Epithelial cell of prostate (primary cell): ENCODE measurements around the gene ZSWIM6.

ENCODE experiments used
- DNase-seq: peaks from one replicate; pipeline ENCODE4 v3.0.0-alpha.2; 2011; ENCODE audit warnings: low read depth, low spot score
- H3K27ac ChIP-seq: fragments of 450-650 bp; 2 replicates; pipeline ENCODE4 v1.5.1; 2017; ENCODE audit warnings: mild to moderate bottlenecking

The ZSWIM6 gene

DNA sequence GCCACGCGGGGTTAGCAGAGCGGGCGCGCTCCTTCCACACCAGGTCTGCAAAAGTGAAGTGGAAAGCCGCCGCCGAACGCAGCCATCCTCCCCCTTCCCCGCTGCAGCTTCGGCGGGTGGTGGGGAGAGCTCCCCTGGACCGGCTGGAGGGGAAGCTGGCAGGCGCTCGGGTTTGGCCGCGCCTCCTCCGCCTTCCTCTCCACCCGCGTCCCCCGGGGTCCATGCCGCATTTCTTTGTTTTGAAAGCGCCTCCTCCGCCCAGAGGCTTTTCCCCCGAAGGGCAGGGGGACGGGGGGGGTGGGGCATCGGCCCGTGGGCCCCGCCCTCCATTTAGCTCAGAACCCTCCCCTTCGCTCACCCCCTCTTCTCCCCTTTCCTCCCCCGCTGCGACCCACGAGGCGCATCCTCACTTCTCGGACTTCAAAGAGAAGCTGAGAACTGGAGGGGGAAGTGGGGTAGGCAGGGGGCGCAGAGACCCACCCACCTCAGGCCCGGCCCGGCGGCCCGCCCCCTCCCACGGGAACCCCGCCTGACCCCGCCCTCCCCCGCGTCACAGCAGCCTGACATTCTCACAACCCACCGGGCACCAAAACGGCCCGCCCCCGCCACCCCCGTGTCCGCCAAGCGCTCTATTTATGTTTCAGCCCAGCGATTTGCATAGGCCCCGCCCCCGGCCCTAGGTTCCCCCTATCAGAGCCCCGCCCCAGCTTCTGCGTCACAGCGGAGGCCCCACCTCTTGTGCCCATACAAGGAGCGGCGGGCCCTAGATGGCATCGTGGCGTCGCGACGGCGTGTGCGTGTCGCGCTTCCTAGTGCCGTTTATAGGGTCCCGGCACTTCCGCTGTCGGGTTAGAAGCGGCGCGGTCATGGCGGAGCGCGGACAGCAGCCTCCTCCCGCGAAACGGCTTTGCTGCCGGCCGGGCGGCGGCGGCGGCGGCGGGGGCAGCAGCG lies at the start of gene ZSWIM6:
Gene ZSWIM6 (plus strand): TSS at position 852 of the 951 bp plus-strand sequence. CDS start 15 bp downstream, at position 867.
- DNase-seq = peak; percentile 97
- peak within 1 kb of the TSS; percentile 75 for H3K27ac ChIP-seq

DNA sequence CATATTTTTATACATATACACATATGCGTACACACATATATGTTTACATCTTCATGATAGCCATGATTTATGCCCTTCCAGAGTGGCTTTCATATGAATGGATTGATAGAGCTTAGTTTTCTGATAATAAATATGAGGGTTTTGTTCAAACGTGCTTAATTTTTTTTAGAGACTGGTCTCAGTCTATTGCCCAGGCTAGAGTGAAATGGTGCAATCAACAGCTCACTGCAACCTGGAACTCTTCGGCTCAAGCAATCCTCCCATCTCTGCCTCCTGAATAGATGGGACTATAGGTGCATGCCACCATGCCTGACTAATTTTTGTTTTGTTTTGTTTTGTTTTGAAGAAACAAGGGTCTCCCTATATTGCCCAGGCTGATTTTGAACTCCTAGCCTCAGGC lies 48.6 kb upstream of the ZSWIM6 start:
- no peak for DNase-seq
- no peak overlapping the region for H3K27ac ChIP-seq

DNA sequence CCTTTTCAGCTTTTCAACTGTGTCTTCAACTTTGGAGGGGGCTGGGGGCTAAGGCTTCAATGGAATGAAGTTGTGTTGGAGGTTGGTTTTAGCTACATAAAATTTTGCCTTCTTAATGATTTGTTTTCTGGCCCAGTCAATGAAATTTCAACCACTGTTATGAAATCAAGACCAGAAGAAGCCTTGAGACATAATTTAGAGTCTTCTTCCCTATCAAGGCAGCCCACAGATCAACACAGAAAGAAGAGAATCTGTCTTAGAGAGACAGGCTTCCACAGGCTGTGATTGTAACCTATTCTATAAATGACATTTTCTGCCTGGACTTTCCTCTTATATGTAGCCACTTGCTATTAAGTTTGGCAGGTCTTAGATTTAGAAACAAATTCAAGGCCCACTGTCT lies 46.5 kb upstream of the ZSWIM6 start:
- no peak for DNase-seq

DNA sequence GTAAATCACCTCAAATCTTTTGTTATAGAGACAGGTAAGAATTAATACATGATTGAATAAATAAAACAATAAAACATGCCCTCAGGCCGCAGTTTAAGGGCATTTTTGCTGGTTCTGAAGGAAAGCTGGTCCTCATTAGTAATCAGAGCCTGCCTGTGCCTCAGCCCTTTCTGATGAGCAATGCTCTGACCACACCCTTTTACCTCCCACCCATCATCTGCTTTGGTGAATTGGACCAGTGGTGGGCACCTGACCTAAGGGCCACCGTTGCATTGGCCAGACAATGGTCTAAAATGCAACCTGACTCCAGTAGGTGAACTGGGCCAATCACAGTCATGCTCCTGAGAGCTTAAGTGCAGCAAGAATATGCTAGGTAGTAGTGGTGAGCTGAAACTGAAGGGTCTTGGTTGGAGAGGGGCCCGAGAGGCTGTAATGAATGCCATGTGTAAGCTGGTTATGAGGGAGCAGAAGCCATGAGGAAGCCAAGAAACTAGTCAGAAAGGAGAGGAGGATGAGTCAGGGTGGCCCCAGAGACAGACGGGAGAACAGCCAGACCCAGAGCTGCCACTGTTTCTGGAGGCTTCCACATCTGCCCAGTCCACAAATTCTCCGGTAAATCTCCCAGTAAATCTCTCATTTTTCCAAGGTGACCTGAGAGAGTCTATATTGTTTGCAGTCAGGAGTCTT lies 45.5 kb upstream of the ZSWIM6 start:
- H3K27ac ChIP-seq = no peak overlapping the region
- DNase-seq = no peak

More for the DNA sequence above, 46.5 kb upstream of the ZSWIM6 start:
- no peak overlapping the region for H3K27ac ChIP-seq

DNA sequence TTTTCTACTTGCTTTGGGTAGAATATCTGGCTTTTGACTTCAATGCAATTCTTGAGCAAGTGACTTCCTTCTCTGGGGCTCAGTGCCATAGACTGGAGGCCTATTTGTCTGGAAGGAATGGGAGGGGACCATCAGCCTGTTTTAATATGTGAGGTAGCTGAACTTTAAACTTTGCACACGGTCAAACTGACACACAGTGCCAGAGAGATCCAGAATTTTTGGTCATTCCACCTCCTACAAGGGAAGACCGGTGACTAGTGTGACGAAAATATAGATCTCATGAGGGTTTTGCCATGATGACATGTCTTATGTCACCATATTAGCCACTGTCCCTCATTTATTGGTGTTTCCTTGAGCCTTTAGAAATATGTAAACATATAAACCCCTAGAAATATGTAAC lies 44.6 kb upstream of the ZSWIM6 start:
- no peak for DNase-seq
- H3K27ac ChIP-seq = no peak overlapping the region

DNA sequence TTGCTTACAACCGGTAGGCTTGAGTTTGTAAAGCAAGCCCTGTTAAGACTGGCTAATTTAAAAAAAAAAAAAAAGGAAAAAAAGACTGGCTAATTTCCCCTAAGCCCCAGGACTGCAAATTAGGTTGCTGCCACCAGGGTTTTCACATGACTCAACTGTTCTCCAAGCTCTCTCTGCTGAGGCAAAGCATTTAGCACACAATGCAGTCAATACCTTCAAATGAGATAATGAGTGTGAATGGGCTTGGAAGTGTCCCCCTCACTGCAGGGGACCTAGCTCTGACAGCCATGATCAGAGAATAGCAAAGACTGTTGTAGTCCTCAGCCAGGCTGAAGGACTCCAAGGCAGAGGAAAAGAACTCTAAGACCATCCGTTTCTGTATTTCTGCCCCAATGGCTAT lies 42.8 kb upstream of the ZSWIM6 start:
- H3K27ac ChIP-seq = no peak overlapping the region
- no peak for DNase-seq

DNA sequence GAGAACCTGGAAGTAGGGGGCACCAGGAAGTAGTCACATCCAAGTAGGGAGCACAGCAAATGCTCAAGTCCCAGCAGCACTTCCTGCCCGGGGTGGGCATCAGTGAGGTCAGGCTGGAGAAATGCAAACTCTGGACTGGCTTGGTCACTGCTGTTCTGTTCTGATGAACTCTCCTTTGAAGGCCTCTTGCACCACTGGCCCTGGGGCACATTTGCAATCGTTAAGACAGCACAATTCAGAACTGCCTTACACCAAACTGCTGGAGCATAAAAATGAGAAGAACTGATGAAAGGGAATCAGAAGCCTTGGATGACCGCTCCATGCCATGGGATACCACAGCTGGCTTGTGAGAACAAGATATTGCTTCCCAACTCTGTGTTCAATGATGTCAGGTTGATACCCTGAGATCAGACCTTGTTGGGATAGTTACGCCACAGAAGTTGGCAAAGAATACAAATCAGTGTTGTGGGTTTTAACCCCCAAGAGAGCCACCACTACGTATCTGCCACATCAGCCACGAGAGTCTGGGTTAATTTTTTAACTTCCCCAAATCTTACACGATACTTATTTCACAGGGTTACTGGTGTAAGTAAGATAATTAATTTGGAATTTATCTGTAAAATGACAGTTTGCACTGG lies 42.3 kb upstream of the ZSWIM6 start:
- no peak for DNase-seq
- no peak overlapping the region for H3K27ac ChIP-seq

DNA sequence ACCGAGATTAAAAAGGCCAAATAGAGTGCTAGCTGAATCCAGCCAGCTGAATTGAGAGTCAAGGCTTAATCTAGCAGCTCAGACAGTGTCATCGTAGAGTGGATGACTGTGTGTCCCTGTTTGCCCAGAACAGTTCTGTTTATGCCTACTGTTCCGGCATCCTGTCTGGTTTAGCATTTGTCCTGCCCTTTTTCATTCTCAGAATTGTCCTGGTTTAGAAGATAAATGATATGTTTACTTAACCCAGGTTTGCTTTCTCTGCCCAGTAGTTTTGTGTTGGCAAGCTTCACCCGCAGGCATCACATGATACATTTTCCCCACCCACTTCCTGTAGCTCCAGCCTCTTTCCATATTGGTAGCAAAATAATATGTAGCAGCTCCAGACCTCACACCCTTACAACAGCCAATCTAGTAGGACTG lies 41.3 kb upstream of the ZSWIM6 start:
- H3K27ac ChIP-seq = peak overlapping the region; percentile 58
- no peak for DNase-seq

DNA sequence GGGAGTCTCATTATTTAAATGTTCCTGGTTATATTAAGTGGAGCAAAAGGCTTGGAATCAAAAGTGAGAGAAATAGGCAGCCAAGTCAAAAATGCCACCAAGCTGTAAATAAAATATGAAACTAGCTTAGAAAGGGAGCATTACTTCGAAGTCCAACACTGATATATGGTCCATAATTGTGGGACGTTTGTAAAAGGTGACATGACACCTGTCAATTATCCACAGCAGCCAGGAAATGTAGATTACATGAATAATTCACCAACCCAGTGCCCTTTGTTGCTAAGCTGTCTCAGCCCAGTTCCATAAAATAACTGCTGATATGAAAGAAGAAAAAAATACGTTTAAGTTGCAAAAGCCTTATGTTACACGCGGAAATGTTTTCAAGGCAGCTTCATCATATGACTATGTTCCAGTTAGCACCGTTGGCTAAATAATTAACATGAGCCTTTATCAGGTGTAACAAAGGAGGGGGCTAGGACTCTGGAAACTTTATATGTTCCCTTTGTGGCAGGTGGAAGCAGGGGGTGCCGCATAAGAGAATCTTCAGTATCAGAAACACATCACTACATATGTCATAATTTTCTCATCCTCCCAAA lies 39.9 kb upstream of the ZSWIM6 start:
- H3K27ac ChIP-seq = no peak overlapping the region
- no peak for DNase-seq

DNA sequence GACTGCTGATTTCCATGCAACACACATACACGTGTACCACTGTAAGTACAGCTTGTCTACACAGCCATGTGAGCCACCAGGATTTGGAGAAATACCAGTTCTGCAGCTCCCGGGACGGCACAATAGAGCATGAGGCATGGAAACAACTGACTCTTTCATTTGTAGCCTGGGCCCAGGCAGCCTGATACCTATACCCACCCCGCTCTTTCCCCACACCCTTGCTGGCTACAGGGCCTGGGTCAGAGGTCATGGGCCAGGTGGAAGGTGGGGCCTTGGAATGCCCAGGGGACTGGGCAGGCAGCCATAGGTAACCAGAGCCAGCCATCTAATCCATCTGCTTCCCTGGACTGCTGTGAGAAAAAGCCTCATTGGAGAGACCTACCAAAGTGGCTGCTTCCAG lies 39.0 kb upstream of the ZSWIM6 start:
- peak overlapping the region; percentile 12 for H3K27ac ChIP-seq
- DNase-seq = no peak

DNA sequence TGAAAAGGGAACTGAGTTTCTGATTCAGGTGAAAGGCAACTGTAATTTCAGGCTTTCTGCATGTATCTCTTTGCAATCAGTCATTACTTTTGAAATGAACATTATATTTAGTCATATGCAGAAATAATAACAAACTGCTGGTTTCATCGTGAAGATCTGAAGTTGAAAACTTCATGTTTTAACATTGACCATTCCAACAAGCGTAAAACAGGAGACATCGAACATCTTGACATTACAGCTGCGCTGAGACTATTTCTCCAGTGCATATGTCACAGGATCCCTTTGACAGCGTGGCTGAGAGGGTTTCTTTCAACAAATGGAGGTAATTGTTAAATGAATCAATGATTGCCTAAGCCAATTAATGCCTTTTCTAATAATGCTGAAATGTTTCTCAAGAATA lies 38.2 kb upstream of the ZSWIM6 start:
- H3K27ac ChIP-seq = no peak overlapping the region
- no peak for DNase-seq

DNA sequence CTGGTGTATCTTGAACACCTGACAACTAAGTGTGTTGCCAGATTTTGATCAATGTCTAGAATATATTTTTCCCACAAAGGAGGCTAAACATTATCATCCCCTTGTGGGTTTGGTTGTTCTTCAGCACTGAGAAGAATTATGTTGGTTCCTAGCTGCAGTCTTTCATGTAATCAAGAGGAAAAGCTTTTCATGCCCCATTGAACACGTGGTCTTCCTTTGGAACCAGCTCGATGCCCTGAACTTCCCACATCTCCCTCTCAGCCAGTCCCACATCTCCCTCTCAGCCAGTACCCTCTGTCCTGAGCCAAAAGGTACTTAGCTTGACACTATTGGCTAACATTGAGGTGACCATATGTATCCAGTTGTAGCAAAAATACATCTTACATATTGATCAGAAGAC lies 36.7 kb upstream of the ZSWIM6 start:
- no peak for DNase-seq
- no peak overlapping the region for H3K27ac ChIP-seq

DNA sequence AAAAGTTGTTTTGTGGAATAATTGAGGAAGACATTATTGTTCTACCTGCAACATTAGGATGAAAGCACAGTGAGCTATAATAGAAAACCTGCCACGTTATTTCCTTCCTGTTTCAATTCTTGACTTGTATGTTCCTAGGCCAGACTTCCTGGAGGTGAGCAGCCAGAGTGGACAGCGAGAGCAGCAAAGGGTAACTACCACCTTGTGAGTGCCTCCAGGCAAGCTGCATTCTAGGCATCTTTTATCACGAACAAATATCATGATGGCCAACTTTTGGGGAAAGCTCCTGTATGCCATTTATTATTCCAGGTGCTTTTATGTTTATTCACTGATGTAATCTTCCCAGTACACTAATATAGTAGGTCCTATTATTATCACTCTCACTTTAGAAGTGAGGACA lies 34.0 kb upstream of the ZSWIM6 start:
- H3K27ac ChIP-seq = peak overlapping the region; percentile 78
- DNase-seq = no peak

DNA sequence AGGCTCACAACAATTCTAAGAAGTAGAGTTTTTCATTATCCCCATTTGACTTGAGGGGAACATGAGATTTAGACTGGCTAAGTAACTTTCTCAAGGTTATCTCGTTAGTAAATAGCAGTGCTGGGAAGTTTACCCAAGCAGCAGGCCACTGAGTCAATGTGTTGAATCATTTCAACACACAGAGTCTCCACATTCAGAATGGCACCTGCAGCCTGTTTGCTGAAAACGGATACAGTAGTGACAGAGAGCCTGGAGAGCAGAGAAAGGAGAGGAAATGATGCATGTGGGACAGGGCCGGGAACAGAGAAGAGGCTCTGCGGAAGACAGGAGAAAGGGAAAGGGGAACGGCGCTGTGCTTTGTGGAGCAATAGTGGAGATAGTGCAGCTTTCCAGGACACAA lies 33.5 kb upstream of the ZSWIM6 start:
- peak overlapping the region; percentile 78 for H3K27ac ChIP-seq
- DNase-seq = no peak

DNA sequence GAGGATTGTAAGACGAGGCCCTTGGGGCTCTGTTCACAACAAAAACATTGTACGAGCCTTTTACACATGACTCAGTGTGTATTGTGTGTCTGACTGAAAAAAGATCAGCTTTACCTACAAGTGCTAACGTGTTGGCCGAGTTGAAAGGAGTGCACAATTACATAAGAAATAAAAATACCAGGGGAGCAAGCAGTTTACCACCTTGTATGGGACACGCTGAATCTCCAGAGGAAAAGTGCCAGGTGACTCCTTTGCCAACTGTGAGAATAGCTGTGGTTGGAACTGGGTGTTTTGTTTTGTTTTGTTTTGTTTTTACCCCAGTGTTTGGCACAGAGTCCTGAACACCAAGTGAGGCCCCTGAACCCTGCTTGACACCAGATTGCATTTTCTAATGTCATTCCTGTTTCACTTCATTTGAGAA lies 32.8 kb upstream of the ZSWIM6 start:
- DNase-seq = peak; percentile 89
- H3K27ac ChIP-seq = peak overlapping the region; percentile 78

DNA sequence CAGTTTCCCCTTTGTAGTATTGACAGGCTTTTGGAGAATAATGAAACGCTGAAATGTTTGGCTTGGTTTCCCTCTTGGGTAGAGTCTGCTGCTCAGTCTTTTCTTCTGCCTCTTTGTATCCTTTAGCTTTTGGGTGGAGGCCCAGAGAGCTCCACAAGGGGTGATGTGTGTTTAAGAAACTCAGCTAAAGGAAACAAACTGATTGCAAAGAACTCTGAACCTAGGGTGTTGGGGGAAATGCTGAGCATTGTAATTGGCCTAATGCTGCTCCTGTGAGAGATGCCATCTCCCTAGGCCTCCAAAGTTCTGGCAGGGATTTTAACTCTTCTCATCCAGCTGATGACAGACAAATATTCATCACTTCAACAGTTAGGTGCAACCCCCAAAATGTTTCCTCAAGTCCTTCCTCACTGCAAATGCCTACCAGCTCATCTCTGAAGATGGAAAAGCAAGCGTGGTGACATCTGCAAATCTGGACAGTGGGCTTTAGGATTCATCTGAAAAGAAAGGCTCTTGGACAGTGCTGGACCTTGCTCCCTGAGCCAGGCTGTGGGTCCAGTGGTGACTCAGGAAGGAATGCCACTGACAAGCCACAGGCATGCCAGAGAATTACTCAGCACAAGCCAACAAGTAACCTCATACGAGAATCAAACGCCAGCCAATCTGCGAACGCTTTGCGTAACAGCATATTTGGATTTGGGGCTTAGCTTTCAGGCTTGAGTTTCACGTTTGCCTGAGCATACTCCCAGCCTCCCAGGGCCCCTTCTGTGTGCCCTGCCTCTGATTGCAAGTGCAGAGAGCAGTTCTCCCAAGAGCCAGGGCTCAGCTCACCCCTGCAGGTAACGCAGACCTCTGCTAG lies 30.5 kb upstream of the ZSWIM6 start:
- DNase-seq = peak; percentile 90
- H3K27ac ChIP-seq = peak overlapping the region; percentile 82

DNA sequence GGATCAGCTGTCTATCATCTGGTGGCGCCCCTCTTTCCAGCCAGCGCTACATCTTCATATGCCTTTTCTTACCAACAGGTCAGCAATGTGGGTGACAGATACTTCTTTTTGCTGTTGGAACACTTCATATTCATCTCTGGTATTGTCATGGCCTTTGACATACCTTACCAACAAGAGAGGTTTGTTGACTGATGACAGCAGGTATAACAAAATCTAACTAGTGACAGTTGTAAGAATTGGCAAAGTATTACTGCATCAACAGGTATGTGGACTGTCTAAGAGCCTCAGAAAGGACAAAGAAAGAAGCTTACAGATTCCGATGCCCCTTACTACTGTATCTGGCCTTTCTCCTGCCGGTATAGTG lies 29.9 kb upstream of the ZSWIM6 start:
- DNase-seq = no peak
- H3K27ac ChIP-seq = peak overlapping the region; percentile 82

DNA sequence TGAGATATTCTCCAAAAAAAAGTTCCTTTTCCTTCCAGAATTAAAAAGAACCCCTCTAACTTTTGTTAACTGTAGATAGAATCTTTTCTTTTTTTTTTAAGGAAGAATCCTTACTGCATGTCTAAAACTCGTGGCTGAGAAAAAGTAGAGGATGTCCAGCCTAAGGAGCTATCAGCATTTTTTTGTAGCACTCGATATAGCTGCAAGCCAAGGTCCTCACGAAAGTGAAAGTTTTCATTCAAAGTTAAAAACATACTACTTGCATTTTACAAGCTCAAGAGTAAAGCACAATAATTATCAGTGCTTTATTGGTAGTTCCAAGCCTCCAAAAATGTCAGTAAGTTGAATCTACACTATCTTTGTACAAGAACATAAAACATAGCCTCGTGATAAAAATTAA lies 28.7 kb upstream of the ZSWIM6 start:
- peak overlapping the region; percentile 82 for H3K27ac ChIP-seq
- DNase-seq = no peak

DNA sequence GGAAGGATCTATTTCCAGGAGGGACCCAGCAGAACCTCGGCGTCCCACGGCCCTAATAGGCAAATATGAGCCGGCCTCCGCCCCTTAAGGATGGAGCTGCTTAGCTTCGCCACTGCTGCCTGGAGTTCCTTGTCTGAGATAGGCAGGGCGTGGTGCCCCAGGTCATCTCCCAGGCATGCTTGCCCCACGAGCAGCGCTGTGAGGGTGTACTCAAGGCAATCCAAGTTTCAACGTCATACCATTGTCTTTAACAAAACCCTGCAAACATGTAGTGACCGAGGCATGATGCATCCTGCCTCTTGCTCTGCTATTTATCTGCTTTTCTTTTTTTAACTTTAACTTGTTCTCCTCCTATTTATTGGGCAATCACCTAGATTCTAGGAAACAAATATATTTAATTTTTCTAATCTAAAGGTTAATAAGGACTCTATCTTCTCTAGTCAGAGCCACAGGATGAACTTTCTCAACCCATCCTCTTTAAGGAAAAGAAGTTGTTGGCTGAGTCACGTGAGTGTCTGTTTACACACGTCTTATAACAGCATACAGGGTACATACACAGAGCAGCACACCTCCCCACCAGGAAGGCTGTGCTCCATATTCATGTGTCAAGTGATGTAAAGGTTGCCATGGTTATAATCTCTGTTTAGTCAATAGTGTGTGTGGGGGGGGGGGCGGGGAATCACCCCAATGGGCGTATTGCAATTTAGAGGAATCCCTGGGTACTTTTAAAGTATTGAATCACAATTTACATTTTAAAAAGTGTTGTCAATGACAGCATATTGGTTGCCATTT lies 27.3 kb upstream of the ZSWIM6 start:
- DNase-seq = peak; percentile 98
- peak overlapping the region; percentile 82 for H3K27ac ChIP-seq
